ENCODE results near the gene TSHR.
A peak's percentile ranks its signal among the peaks of the same experiment; 100 is the strongest.
"Not testable (repeated sequence)": the region's sequence is repeated elsewhere in the genome, so short reads cannot be mapped to it uniquely, and the experiment has no call there.

Gene TSHR

DNA sequence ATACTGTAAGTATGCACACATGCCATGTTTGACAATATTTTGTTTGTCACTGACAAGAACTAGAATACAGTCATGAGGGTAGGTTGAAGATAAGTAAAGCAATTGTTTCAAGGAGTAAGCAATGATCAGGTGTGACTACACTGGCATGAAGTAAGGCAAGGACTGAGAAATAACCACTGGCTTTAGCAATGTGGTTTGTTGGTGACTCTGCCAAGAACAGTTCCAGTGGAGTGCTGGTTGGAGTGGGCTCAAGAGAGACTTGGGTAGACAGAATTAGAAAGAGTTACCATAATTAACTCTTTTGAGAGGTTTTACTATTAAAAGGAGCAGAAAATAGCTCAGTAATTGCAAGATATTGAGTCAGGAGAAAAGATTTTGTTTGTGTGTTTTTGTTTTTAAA lies 135.7 kb downstream of the TSHR start:
- no peak for DNase-seq

DNA sequence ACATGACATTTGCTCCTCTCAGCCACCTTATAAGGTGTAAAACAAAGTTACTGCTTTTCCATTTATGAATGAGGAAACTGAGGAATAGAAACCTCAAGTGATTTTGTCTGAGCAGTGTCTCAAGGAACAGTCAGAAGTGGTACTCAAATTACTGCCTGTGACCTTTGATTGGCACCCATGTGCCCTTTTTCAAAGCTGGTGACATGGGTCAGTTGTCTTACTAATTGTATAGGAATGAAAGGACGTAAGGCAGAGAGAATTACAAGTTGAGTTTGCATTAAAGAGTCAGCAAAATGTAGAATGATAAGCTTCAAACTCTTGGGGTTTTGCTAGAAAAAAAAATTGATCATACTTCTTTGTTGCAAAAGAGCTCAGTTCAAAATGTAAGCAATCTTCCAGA lies 136.2 kb downstream of the TSHR start:
- DNase-seq = no peak

DNA sequence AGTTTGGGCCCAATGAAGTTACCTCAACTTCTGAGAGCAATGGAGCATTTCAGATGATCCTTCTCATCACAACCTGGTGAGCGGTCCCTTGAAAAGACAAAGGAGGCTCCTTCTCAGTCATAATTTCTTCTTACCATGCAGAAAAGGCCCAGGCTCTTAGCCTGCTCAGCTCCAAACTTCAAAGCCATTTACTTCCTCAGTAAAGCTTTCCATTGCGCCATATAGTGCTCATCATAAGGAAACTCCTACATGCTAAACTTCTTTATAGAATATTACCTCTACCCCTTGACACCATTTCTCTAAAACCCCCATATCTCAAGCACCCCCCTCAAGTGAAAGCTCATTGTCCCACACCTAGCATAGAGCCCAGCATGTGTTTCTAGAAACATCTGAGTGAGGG lies 138.2 kb downstream of the TSHR start:
- DNase-seq = no peak

DNA sequence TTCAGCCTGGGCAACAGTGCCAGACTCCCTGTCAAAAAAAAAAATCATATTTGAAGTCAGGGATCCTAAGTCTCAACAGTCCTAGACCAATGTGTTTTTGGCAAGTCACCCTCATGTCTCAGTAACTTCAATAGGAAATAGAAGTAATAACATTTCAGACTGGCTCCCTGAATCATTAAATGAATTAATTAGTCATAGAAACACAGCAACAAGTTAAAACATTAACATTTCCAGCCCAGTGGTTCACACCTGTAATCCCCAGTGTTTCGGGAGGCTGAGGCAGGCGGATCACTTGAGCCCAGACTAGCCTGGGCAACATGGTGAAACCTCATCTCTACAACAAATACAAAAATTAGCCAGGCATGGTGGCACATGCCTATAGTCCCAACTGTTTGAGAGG lies 140.1 kb downstream of the TSHR start:
- DNase-seq = no peak

- DNase-seq = no peak
Measured at GRCh38 chr14:81096656-81097055, 141.2 kb downstream of the TSHR start.

GRCh38 chr14:81102217-81102616 lies 146.8 kb downstream of the TSHR start:
- no peak for DNase-seq

GRCh38 chr14:81103443-81103842 lies 148.0 kb downstream of the TSHR start:
- DNase-seq = no peak

GRCh38 chr14:81105378-81105777 lies 150.0 kb downstream of the TSHR start:
- DNase-seq = no peak

DNA sequence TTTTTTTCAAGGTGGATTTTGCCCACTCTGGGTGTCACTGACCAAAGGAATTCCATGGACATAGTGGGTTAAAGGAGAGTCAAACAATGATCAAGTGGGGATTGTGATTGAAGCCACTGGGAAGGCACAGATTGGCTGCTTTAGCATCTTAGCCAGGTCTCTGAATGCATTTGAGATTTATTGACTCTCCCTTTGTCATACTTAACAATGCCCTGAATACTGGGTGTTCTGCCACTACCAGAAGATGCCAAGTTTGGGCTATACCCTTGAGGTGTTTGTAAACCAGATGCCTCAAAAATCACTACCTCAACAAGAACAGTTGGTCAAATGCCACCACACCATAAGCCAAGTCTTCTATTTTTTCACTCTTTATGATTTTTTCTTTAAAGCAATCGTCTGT lies 150.5 kb downstream of the TSHR start:
- no peak for DNase-seq

DNA sequence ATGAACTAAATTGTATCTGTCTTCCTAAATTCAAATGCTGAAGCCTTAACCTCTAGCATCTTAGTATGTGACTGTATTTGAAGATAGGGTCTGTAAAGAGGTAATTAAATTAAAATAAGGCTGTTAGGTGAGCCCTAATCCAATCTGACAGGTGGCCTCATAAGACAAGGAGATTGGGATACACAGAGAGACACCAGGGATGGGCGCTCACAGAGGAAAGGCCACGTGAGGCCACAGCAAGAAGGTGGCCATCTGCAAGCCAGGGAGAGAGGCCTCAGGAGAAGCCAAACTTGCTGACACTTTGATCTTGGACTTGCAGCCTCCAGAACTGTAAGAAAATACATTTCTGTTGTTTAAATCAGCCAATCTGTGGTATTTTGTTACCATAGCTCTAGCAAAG lies 154.8 kb downstream of the TSHR start:
- no peak for DNase-seq

GRCh38 chr14:81113176-81113575 lies 157.8 kb downstream of the TSHR start:
- DNase-seq = no peak

DNA sequence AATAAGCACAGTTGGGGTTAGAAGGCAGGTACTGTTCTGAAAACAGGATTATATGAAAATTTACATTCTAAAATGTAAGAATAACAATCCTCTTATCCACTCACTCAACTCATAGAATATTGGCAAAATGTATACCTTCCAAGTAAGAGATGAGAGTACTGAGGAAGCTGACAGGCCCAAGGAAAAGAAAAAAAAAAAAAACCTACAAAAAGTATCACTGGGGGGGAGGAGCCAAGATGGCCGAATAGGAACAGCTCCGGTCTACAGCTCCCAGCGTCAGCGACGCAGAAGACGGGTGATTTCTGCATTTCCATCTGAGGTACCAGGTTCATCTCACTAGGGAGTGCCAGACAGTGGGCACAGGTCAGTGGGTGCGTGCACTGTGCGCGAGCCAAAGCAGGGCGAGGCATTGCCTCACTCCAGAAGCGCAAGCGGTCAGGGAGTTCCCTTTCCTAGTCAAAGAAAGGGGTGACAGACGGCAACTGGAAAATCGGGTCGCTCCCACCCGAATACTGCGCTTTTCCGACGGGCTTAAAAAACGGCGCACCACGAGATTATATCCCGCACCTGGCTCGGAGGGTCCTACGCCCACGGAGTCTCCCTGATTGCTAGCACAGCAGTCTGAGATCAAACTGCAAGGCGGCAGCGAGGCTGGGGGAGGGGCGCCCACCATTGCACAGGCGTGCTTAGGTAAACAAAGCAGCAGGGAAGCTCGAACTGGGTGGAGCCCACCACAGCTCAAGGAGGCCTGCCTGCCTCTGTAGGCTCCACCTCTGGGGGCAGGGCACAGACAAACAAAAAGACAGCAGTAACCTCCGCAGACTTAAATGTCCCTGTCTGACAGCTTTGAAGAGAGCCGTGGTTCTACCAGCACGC lies 158.8 kb downstream of the TSHR start:
- not testable (repeated sequence) for DNase-seq

GRCh38 chr14:81120501-81120900 lies 165.1 kb downstream of the TSHR start:
- no peak for DNase-seq

GRCh38 chr14:81122326-81122725 lies 166.9 kb downstream of the TSHR start:
- no peak for DNase-seq

- DNase-seq = no peak
Measured at GRCh38 chr14:81123811-81124210, 168.4 kb downstream of the TSHR start.

DNA sequence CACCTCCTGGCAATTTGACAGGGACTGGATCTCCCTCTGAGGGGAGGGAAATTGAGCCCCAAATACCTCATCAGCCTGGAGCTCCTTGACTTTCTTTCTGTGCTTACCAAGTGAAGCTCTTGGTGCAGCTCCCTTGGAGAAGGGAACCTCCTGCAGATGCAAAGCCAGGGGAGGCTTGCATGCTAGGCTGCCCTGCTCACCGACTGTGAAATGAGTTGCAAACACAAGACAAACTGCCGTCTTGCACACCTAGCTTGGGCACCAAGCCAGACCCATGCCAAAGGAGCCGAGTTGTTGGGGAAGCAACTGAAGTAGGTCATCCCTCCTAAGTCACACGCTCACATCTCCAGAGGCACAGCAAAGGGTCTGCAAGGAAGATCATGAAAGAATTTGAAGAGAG lies 170.1 kb downstream of the TSHR start:
- no peak for DNase-seq

DNA sequence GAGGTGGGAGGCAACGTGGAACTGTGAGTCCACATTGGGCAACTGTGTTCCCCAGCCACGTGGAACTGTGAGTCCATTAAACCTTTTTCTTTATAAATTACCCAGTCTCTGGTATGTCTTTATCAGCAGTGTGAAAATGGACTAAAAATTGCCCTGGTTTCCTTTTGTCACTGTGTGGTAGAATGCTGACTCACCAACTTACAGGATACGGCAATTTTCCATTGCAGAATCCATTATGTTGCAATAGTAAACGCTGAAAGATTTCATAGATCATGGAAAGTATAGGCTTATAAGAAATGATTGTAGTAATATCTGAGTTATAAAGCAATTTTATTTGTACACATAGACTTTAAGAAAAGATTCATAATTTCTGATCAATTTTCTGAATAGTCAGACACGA lies 172.4 kb downstream of the TSHR start:
- no peak for DNase-seq

DNA sequence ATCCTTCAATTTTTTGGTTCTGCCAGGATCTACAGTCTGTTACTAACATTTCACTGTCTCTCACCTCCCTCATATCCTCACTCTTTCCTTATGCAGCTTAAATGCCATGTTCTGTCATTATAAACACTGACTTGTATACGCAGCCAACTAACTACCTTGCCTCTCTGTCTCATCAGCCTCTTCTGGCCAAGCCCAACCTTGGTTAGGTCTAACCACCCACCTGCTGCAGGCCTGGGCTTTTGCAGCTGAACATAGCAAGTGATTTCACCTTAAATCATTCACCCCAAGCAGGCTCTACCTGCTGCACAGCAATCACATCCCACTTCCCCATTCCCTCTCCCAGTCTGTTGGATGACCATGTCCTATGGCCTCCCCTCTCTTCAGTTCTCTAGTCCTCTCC lies 173.8 kb downstream of the TSHR start:
- DNase-seq = no peak

- no peak for DNase-seq
Measured at GRCh38 chr14:81132468-81132867, 177.0 kb downstream of the TSHR start.

GRCh38 chr14:81133400-81133799 lies 178.0 kb downstream of the TSHR start:
- DNase-seq = no peak

DNA sequence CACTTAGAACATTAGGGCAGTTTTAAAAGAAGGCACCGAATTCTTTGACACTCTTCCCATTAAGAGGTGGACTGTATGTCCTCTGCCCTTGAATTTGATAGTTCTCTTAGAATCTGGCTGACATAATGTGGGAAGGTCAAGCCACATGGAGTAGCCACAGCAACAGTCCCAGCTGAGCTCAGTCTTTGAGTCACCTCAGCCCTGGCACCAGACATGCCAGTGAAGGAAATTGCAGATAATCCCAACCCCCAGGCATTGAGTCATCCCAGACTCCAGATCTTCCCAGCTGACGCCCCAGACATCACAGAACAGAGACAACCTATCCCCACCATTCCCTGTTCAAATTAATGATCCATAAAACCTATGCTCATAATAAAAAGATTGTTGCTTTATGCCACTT lies 181.9 kb downstream of the TSHR start:
- peak; percentile 69 for DNase-seq

GRCh38 chr14:81138429-81138828 lies 183.0 kb downstream of the TSHR start:
- DNase-seq = no peak

DNA sequence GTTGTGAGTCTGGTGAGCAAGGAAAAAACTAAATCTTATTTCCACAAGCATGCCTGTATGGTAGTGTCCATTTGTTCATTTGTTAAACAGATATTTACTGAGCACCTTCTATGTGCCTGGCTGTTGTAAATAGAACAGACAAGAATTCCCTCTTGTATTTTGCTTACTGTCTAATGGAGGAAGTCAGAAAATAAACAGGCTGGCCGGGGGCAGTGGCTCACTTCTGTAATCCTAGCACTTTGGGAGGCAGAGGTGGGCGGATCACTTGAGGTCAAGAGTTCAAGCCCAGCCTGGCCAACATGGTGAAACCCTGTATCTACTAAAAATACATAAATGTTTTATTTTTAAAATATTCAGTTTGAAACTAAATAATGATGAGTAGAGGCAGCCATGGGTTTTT lies 186.0 kb downstream of the TSHR start:
- no peak for DNase-seq

- peak; percentile 8 for DNase-seq
Measured at GRCh38 chr14:81143793-81144192, 188.4 kb downstream of the TSHR start.

All from NCI-H226 (cell line).